ENCODE results near the gene MTHFD2L.

- TF ChIP-seq POLR2A (IDR thresholded peaks at IDR 0.05; ENCODE audit: low read length) (no peak), GATA1 (IDR thresholded peaks at IDR 0.05; ENCODE audit: low read depth, low read length) (no peak)
These were observed 136.8 kb downstream of the MTHFD2L start for GRCh38 chr4:74294681-74295080.
